ENCODE data around the gene PEMT. TPM values are rescaled to one million over a fixed set of nuclear protein-coding genes. Genes with fewer than 3 reads are reported as not detected.

The PEMT gene
- polyA plus RNA-seq, 2 of the 4 experiments (the other 2 are of a cell fraction), result 47.5 to 47.8 TPM

DNA sequence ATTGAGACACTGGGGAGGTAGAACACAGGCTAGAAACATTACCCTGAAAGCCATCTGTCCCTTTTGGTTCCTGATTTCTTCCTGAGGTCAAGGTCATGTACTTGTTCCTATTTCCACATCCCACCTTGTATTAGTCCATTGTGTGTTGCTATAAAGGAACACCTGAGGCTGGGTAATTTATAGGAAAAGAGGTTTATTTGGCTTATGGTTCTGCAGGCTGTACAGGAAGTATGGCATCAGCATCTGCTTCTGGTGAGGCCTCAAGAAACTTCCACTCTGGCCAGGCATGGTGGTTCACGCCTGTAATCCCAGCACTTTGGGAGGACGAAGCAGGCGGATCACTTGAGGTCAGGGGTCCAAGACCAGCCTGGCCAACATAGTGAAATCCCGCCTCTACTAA is 122.2 kb downstream of the PEMT start:
- no peak for ATAC-seq
- H3K4me1 ChIP-seq, result 0 out of 3 replicates have a peak, but pooled peaks cover 5% of the 10 kb centered on the region
- WGBS (ENCODE audit: missing lambda C conversion rate), result 76% methylated on average over 4 of the region's 4 CpGs

DNA sequence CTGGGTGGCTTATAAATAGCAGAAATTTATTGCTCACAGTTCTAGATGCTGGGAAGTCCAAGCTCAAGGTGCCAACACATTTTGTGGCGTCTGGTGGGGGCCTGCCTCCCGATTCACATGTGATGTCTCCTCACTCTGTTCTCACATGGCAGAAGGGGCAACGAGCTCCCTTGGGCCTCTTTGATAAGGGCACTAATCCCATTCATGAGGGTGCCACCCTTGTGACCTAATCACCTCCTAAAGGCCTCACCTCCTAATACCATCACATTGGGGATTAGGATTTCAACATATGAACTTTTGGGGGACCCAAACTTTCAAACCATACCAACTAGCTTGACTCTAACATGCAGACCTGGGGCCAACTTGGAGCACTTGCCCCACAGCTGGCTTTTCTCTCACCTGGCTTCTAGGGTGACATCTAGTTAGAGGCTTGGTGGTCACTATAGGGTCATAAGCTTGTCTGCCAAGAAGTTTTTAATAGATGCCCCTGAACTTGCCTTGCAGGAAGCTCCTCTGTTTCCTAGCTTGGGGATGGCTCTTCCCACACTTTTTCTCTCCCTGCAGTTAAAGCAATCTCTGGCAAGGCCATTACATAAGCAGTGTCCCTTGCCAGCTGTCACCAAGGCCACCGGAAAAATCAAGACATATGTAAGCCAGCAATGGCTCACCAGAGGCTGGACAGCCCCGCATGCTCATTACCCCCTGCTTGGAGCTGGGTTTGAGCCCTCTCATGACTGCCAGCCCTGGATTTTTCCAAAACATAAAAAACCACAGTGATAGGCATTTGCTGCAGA is 123.1 kb downstream of the PEMT start:
- 47% methylated on average over 5 of the region's 5 CpGs for WGBS (ENCODE audit: missing lambda C conversion rate)
- DNase-seq (ENCODE audit: low read depth in 1 of 2, low spot score in 1 of 2) (no peak), ATAC-seq (no peak), FAIRE-seq (no peak)
- TF ChIP-seq BHLHE40 (IDR thresholded peaks at IDR 0.05; ENCODE audit: low read depth, low read length) (no peak), CBX8 (IDR thresholded peaks at IDR 0.05) (no peak), PHF8 (IDR thresholded peaks at IDR 0.05; ENCODE audit: borderline replicate concordance, low read depth) (no peak), JUNB (IDR thresholded peaks at IDR 0.05) (no peak), CEBPB (IDR thresholded peaks at IDR 0.05) (no peak)
- TF ChIP-seq, protein P1, sequence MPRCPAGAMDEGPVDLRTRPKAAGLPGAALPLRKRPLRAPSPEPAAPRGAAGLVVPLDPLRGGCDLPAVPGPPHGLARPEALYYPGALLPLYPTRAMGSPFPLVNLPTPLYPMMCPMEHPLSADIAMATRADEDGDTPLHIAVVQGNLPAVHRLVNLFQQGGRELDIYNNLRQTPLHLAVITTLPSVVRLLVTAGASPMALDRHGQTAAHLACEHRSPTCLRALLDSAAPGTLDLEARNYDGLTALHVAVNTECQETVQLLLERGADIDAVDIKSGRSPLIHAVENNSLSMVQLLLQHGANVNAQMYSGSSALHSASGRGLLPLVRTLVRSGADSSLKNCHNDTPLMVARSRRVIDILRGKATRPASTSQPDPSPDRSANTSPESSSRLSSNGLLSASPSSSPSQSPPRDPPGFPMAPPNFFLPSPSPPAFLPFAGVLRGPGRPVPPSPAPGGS (IDR thresholded peaks at IDR 0.05), result no peak
- no peak overlapping the region for H3K4me3 ChIP-seq
- H3K4me2 ChIP-seq, result no peak overlapping the region
- H3K4me1 ChIP-seq, result 0 out of 3 replicates have a peak, but pooled peaks cover 5% of the 10 kb centered on the region
- ChIA-PET CTCF (interaction anchor here (0.7 to 4.0 kb wide), 9 partner anchors 9 to 174 kb away, joined by 3 to 24 read pairs (median 3); partner anchors contain the start of gene RASD1), POLR2A (interaction anchor here (1.7 kb wide), 1 partner anchor 28 kb away, joined by 5 read pairs; the partner anchor contains the start of gene RASD1)
- H3K9me3 ChIP-seq, result no peaks in the 10 kb centered on the region
- H3K27ac ChIP-seq, result no peak overlapping the region

More for the DNA sequence above, 122.2 kb downstream of the PEMT start:
- FAIRE-seq (no peak), DNase-seq (ENCODE audit: low read depth in 1 of 2, low spot score in 1 of 2) (no peak)
- TF ChIP-seq HOXB13 (CRISPR knock-in tag; IDR thresholded peaks at IDR 0.05; ENCODE audit: low read depth), result no peak
- TF ChIP-seq ZNF302 (CRISPR knock-in tag; IDR thresholded peaks at IDR 0.05), result no peak
- no peak for TF ChIP-seq TP53 (CRISPR knock-in tag; IDR thresholded peaks at IDR 0.05)
- no peak for TF ChIP-seq ZSCAN20 (CRISPR knock-in tag; IDR thresholded peaks at IDR 0.05)
- TF ChIP-seq SMC3 (IDR thresholded peaks at IDR 0.05), result no peak
- no peak for TF ChIP-seq EHF (CRISPR knock-in tag; IDR thresholded peaks at IDR 0.05)
- TF ChIP-seq PHF8 (IDR thresholded peaks at IDR 0.05; ENCODE audit: borderline replicate concordance, low read depth), result no peak
- TF ChIP-seq MAFK (IDR thresholded peaks at IDR 0.05; ENCODE audit: partially characterized antibody), result no peak
- TF ChIP-seq CBX8 (IDR thresholded peaks at IDR 0.05), result no peak
- no peak for TF ChIP-seq HDAC2 (IDR thresholded peaks at IDR 0.05)
- no peak for TF ChIP-seq NFE2L2 (conservative IDR thresholded peaks at IDR 0.05; ENCODE audit: low read length)
- no peak for TF ChIP-seq ESRRA (IDR thresholded peaks at IDR 0.05; ENCODE audit: borderline replicate concordance, low read length)
- TF ChIP-seq RARB (CRISPR knock-in tag; IDR thresholded peaks at IDR 0.05), result no peak
- H3K27ac ChIP-seq, result no peak overlapping the region
- CTCF ChIA-PET, result interaction anchor here (0.7 to 4.2 kb wide), 5 partner anchors 10 to 115 kb away, joined by 3 to 24 read pairs (median 22); partner anchors contain the start of gene RASD1
- POLR2A ChIA-PET, result no interaction called here
- no peaks in the 10 kb centered on the region for H3K9me3 ChIP-seq
- H3K4me3 ChIP-seq, result no peak overlapping the region
- H3K4me2 ChIP-seq, result no peak overlapping the region

DNA sequence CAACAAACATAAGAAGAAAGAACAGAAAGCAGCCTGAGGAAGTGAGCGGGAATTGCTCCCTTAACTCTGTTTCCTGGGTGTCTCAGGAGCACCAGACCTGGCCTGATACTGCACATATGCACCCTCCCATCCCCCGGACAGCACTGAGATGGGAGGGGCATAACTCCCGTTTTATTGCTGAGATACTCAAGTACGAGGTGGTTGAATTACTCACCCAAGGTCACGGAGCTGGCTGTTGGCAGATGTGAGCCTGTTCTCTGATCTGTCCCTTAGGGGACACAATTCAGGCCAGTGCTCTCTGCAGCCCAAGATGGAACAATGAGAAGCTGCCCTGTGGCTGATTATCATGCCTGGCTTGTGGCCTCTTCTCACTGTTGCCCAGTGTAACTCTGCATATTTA is 123.8 kb downstream of the PEMT start:
- WGBS (ENCODE audit: missing lambda C conversion rate), result 28% methylated on average over 5 of the region's 5 CpGs

More for the DNA sequence above, 123.8 kb downstream of the PEMT start:
- ATAC-seq (peak; percentile 31 to 34; a peak in 3 of 6 replicates), FAIRE-seq (peak; percentile 67), DNase-seq (ENCODE audit: low read depth in 1 of 2, low spot score in 1 of 2) (peak in 1 of 2 experiments; percentile 29)
- POLR2A ChIA-PET, result interaction anchor here (1.7 kb wide), 1 partner anchor 29 kb away, joined by 5 read pairs; the partner anchor contains the start of gene RASD1
- no peak overlapping the region for H3K27ac ChIP-seq
- CTCF ChIA-PET, result interaction anchor here (0.7 to 4.0 kb wide), 9 partner anchors 18 to 174 kb away, joined by 3 to 24 read pairs (median 3); partner anchors contain the start of gene RASD1
- H3K4me1 ChIP-seq, result 0 out of 3 replicates have a peak, but pooled peaks cover 5% of the 10 kb centered on the region
- H3K9me3 ChIP-seq, result no peaks in the 10 kb centered on the region
- TF ChIP-seq, protein P2, sequence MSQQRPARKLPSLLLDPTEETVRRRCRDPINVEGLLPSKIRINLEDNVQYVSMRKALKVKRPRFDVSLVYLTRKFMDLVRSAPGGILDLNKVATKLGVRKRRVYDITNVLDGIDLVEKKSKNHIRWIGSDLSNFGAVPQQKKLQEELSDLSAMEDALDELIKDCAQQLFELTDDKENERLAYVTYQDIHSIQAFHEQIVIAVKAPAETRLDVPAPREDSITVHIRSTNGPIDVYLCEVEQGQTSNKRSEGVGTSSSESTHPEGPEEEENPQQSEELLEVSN (IDR thresholded peaks at IDR 0.05; ENCODE audit: borderline replicate concordance, low read depth), result no peak
- TF ChIP-seq FOSB (CRISPR knock-in tag; IDR thresholded peaks at IDR 0.05), result no peak
- no peak for TF ChIP-seq RFX5 (IDR thresholded peaks at IDR 0.05)
- TF ChIP-seq FOSL2 (IDR thresholded peaks at IDR 0.05), result no peak
- no peak for TF ChIP-seq FOSL2 (CRISPR knock-in tag; IDR thresholded peaks at IDR 0.05)
- no peak for TF ChIP-seq ZSCAN20 (CRISPR knock-in tag; IDR thresholded peaks at IDR 0.05)
- no peak for TF ChIP-seq ESRRA (IDR thresholded peaks at IDR 0.05; ENCODE audit: borderline replicate concordance, low read length)
- TF ChIP-seq HEYL (CRISPR knock-in tag; IDR thresholded peaks at IDR 0.05), result no peak
- TF ChIP-seq HDAC2 (IDR thresholded peaks at IDR 0.05), result no peak
- TF ChIP-seq BHLHE40 (IDR thresholded peaks at IDR 0.05; ENCODE audit: low read depth, low read length), result no peak
- no peak for TF ChIP-seq EHF (CRISPR knock-in tag; IDR thresholded peaks at IDR 0.05)
- TF ChIP-seq, protein P3, sequence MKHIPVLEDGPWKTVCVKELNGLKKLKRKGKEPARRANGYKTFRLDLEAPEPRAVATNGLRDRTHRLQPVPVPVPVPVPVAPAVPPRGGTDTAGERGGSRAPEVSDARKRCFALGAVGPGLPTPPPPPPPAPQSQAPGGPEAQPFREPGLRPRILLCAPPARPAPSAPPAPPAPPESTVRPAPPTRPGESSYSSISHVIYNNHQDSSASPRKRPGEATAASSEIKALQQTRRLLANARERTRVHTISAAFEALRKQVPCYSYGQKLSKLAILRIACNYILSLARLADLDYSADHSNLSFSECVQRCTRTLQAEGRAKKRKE (CRISPR knock-in tag; IDR thresholded peaks at IDR 0.05; ENCODE audit: low read depth), result no peak
- TF ChIP-seq HOXB13 (CRISPR knock-in tag; IDR thresholded peaks at IDR 0.05; ENCODE audit: low read depth), result no peak
- no peak for TF ChIP-seq CEBPB (IDR thresholded peaks at IDR 0.05)
- no peak for TF ChIP-seq KDM5A (IDR thresholded peaks at IDR 0.05)
- no peak for TF ChIP-seq SREBF2 (IDR thresholded peaks at IDR 0.05)
- TF ChIP-seq MYC (IDR thresholded peaks at IDR 0.05; ENCODE audit: borderline replicate concordance, low read length), result no peak
- TF ChIP-seq SMC3 (IDR thresholded peaks at IDR 0.05), result no peak
- H3K4me2 ChIP-seq, result no peak overlapping the region
- no peak overlapping the region for H3K4me3 ChIP-seq
